Inflammatory macrophage treated with lipopolysaccharide for 4 hours (primary cell): ENCODE results near the gene DCAF8.

ENCODE experiments used
- DNase-seq: peaks from one replicate; pipeline ENCODE4 v3.0.0-alpha.2; 2020

DCAF8 gene

GRCh38 chr1:160200786-160201185 is 61.6 kb downstream of the DCAF8 start:
- peak; percentile 52 for DNase-seq

GRCh38 chr1:160197231-160197630 is 65.1 kb downstream of the DCAF8 start:
- no peak for DNase-seq

DNA sequence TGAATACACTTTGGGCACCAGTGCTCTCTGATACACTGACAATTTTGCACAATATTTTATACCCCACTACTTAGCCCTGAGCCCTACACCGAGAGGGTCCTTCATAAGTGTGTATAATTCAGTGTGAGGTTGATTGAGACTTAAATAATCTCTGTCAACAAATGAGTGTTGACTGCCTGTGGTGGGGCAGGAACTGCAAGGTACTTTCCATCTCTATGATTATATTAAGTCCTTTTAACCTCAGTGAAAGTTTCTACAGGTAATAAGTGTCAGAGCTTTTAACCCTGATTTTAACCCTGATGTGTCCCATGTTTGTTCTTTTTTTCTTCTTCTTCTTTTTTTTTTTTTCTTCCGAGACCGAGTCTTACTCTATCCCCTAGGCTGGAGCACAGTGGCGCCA is 66.2 kb downstream of the DCAF8 start:
- DNase-seq, result no peak

DNA sequence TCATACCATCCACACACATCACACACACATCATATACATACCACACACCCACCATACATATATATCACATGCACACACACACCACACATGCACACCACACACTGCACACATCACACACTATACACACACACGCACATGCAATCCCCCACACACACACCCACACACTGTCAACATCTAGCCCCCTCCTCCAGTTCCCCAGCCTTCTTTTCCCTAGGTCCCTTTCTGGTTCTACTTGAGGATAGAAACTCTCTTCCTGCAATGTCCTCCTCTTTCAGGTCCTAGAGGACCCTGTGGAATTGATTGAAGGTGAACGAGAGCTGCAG is 67.7 kb downstream of the DCAF8 start:
- no peak for DNase-seq

DNA sequence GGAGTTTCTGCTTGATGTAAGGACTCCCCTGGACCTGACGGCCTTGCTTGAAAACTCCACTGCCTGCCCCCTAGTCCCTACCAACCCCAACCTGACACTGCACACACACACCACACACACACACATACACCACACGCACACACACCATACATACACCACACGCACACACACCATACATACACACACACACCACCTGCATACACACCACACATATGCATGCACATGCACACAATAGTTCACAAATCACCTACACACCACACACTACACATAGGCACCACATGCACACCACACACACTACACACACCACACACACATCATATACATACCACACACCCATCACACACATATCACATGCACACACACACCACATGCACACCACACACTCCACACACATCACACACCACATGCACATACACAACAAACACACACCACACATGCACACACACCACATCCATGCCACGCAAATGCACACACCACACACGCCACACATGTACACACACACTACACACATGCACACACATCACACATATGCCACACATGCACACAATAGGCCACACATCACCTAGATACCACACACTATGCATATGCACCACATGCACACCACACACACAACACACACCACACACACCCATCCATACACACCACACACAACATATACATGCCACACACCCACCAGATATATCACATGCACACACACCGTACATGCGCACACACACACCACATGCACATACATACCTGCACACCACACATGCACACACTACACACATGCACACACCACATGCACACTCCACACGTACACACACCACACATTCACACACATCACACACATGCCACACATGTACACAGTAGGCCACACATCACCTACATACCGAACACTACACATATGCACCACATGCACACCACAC is 68.3 kb downstream of the DCAF8 start:
- no peak for DNase-seq

DNA sequence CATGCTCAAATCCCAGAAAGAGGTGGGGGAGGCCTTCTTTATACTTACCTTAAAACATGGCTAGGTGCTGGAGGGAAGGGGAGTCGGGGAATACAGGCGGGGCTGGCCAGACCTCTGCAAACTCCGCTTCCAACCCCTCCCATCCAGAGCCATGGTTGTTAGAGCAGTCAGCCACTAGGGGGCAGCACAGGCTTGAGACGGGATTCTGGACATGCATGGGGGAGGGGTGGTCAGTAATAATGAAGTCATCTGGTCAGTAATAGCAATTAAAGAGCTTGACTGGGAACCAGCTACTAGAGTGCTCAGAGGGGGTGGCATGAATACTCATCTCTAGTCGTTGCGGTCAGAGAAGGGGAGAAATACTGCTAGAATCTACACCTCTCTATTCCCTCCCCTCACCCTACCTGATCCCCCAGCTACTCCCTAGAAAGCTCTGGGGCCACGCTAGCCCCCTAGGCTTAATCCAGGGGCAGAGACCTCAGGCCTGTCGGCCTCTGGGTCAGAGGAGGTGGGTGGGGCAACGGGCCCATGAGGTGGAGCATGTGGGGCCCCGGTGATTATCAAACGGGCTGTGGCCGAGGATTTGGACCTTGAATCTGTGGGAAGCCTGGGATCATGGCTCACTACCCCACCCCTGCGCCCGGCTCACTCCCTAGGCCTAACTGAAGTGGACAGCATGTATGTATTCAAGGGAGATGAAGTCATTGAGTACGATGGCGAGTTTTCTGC is 69.1 kb downstream of the DCAF8 start:
- DNase-seq, result peak; percentile 85

- no peak for DNase-seq
Observed at GRCh38 chr1:160192234-160192633, 70.1 kb downstream of the DCAF8 start.

GRCh38 chr1:160191756-160192155 is 70.6 kb downstream of the DCAF8 start:
- no peak for DNase-seq

DNA sequence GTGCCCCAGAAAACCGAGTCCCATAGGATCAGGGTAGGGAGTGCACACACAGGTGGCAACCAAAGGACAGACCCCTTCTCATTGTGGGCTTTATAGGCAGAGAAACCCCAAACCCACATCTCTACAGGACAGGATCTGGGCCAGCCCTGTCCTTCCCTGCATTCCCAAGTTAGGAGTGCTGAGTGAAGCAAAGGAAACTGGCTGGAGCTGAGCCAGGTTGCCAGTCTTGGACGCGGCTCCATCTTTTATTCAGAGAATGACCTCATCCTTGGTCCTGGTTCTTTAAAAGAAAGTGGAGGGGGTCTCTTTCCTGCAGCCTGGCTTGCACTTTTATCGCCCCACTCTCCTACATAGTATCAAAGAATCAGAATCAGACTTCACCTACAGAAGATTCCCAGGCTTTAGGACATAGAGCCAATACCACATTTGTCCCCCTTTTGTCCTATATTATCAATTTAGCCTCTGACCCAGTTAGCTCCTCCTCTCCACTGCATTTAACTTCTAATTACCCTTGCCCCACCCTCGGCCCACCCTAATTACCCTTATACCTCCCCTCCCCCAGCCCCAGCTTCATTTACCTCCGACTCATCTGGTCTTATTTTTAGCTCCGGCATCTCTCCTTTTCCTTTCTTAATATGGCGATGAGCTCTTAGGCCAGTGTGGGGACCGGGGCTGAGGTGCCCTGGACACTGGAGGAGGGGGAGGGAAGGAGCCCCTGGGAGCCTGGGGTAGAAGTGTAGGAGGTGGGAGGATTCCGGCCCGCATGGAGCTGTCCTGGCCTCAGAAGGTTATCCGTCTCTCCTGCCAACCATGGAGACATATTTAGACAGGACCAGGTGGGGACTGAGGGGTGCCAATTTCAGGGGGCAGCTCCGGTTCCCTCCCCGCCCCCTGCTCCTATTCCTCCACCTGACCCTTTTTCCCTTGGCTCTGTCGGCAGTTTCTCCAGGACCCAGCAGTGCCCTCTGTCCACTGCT is 72.4 kb downstream of the DCAF8 start, which contains the start of gene CASQ1:
CASQ1 (plus strand) TSS at position 927 of the 977 bp plus-strand sequence. CDS start 177 bp downstream, outside the sequence.
- no peak for DNase-seq

DNA sequence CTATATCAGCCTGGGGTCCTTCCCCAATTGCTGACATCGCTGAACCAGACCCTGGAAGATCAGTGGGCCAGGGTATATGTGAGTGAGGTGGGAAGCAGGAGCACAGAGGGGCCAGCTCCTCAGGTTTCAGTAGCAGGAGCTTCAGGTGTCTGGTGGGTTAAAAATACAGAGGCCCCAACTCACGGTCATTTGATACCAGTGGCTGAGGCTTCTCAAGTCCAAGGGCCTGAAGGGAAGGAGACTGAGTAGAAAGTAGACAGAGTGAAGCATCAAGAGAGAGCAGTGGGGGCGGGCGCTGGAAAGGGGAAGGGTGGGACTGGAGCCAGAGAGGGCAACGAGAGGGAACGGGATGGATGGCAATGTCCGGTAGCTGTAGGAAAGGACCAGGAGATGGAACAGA is 74.0 kb downstream of the DCAF8 start:
- DNase-seq, result no peak

DNA sequence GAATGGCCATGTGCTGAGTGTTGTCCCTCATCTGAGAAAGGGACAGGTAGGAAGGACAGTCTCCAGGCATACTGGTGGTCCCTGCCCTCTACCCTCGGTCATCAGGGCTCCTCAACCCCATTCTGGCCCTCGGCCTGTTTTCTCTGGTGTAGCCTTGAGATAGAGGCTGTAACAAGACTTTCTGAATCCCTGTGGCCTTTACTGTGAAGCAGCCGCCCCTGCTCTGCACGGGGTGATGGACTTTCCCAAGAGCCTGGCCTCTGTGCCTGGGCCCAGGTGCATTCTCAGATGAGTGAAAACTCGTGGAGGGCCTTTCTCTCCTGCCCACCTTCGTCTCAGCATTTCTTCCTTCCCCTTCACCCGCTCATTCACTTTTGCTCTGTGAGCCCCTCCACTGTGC is 74.9 kb downstream of the DCAF8 start:
- DNase-seq, result no peak

DNA sequence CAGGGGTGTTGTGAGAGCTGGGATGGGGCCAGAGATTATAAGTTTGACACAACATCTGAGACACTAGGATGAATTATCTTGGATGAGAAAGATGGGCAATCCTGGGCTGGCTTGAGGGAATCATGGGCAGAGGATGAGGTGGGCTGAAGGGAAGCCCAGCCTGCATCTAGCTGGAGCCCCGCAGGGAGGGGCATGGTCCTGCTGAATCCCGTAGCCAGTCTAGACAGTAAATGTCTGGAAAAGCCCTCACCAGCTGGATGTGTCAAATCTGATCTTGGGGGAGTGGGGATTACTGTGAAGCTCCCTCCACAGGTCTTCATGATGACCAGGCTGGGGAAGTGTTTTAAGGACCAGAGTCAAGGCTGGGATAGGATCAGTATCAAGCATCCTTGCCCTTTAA is 75.6 kb downstream of the DCAF8 start:
- DNase-seq, result no peak

DNA sequence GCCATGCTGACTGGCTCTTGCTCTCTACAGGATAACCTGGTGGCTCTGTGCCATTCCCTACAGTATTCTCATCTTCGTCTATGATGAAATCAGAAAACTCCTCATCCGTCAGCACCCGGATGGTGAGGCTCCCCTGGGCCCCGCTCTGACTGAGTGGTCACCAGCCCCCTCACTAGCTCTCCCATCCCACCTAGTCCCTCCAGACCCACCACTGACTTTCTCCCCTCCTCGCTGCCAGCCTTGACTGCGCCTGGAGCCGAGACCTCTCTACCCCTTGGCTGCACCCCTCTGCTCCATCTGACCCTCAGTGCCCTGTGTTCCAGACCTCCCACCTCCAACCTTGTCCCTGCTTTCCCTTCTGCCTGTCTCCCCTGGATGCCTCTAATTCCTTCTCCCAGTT is 76.1 kb downstream of the DCAF8 start:
- DNase-seq, result no peak

DNA sequence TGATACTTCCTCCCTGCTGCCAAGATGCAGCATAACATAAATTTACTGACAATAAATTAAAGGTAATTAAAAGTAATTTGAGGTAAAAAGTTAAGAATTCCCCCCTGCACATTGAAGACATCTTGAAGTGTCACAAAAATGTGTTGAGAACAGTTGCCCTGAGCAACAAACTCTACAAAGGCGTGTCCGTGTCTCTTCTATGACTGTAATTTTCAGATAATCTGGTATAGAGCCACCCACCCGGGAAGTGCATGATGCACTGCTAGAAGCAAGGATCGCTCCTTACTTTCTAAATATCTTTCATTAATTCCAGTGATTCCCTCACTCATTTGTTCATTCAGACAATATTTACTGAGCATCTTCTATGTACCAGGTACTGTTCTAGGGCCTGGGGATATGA is 83.0 kb downstream of the DCAF8 start:
- DNase-seq, result no peak

- no peak for DNase-seq
Observed at GRCh38 chr1:160178731-160179130, 83.6 kb downstream of the DCAF8 start.

- no peak for DNase-seq
Observed at GRCh38 chr1:160177667-160178066, 84.7 kb downstream of the DCAF8 start.

DNA sequence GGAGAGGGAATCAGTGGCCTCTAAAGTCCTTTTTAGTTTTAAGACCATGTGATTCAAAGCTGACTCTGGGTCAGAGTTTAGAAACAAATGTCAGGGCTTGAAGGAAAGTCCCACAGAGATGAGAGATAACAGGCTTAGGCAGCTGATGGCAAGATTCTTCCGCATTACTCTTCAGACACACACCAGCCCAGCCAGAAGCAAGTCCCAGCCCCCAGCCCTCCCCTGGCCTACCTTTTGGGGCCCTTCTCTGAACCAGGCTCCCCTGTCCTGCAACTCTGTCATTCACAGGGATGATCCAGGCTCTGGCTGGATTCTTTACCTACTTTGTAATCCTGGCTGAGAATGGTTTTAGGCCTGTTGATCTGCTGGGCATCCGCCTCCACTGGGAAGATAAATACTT is 85.1 kb downstream of the DCAF8 start:
- DNase-seq, result no peak

DNA sequence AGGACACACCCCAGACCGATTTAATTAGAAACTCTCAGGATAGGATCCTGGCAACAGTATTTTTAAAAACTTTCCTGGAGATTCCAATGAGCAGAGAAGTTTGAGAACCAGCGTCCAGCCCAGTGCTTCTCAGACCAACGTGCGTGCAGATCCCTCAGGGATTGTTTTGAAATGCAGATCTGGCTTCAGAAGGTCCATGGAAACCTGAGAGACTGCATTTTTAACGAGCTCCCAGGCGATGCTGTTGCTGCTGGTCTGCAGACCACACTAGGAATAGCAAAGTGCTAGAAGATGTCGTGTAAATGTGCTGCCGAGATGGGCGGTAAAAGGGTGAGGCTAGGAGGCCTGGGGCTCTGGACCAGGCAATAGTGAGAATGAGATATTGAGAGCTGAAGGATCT is 90.4 kb downstream of the DCAF8 start:
- no peak for DNase-seq

- no peak for DNase-seq
Observed at GRCh38 chr1:160171354-160171753, 91.0 kb downstream of the DCAF8 start.

- peak; percentile 19 for DNase-seq
Observed at GRCh38 chr1:160169553-160170399, 92.6 kb downstream of the DCAF8 start.

DNA sequence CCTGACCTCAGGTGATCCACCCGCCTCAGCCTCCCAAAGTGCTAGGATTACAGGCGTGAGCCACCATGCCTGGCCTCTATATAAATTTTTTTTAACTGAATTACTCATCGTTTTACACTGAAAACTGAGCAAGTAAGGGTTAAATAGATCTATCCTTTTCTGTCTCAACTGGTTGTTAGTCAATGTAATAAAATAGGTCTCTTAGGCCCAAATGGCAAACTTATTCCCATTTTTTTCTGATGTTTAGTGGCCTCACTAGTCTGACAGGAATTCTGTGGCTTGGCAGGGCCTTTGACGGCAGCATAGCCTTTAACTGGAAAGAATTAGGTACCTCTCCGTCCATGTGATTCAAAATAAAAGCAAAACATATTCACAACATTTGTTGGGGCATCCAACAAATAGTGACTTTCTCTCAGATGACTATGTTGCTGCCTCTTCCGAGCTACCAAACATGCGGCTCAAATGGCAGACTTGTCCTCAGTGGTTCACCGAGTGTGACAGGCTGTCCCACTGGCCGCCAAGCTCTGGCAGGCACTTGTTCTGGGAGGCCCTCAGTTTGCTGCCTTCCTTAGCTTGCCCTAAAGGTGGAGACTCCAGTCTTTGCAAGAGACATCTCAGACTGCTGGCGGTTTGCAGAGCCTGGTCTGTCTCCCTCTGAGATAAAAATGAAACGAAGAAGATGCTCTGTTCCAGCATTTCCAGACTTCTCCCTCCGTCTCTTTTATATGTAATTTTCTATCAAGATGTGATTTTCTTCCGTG is 93.6 kb downstream of the DCAF8 start:
- no peak for DNase-seq
